Neuronal stem cell (in vitro differentiated cells): Measurements from ENCODE around the gene WDR76.

Experiments used
- DNase-seq: peaks from one replicate; pipeline ENCODE4 v3.0.0-alpha.2; 2013; ENCODE audit warnings: low spot score
- H2AFZ ChIP-seq: one replicate; pipeline ENCODE4 v1.6.1; 2013; ENCODE audit warnings: mild to moderate bottlenecking, low read length, inconsistent platforms
- H2AK5ac ChIP-seq: 2 replicates; pipeline ENCODE4 v1.6.1; 2013; ENCODE audit warnings: low read depth, mild to moderate bottlenecking, inconsistent platforms, low read length, moderate library complexity, mixed read lengths
- H2BK120ac ChIP-seq: 2 replicates; pipeline ENCODE4 v1.6.1; 2013; ENCODE audit warnings: low read depth, mild to moderate bottlenecking, inconsistent platforms, low read length, moderate library complexity, mixed read lengths
- H2BK12ac ChIP-seq: one replicate; pipeline ENCODE4 v1.6.1; 2013; ENCODE audit warnings: low read length, inconsistent platforms
- H2BK15ac ChIP-seq: 2 replicates; pipeline ENCODE4 v1.6.1; 2013; ENCODE audit warnings: mild to moderate bottlenecking, low read length, inconsistent platforms, mixed read lengths
- H2BK5ac ChIP-seq: one replicate; pipeline ENCODE4 v1.6.1; 2013; ENCODE audit warnings: inconsistent platforms, mild to moderate bottlenecking, low read length, moderate library complexity
- H3K14ac ChIP-seq: one replicate; pipeline ENCODE4 v1.6.1; 2013; ENCODE audit warnings: low read length, inconsistent platforms
- H3K18ac ChIP-seq: 2 replicates; pipeline ENCODE4 v1.6.1; 2013; ENCODE audit warnings: low read length, inconsistent platforms
- H3K23ac ChIP-seq: 2 replicates; pipeline ENCODE4 v1.6.1; 2013; ENCODE audit warnings: low read depth, mild to moderate bottlenecking, mixed read lengths, low read length, inconsistent platforms; ENCODE audit not compliant: poor library complexity
- H3K27ac ChIP-seq: replicated peaks from 3 replicates; pipeline ENCODE4 v1.5.1; 2013; ENCODE audit warnings: low read length, inconsistent platforms
- H3K27me3 ChIP-seq, 3 experiments: 2 replicates each; pipeline ENCODE4 v1.6.1; 2013; ENCODE audit warnings: low read length in 3 of 3, mild to moderate bottlenecking in 2 of 3, inconsistent platforms in 1 of 3, low read depth in 1 of 3, mixed read lengths in 1 of 3, moderate library complexity in 1 of 3; ENCODE audit not compliant: control insufficient read depth in 3 of 3, insufficient read depth in 3 of 3
- H3K36me3 ChIP-seq, 2 donors: replicated peaks in 1 of 2; 2 replicates each; pipeline ENCODE4 v1.6.1; 2013; ENCODE audit warnings: low read length in 2 of 2; ENCODE audit not compliant: control insufficient read depth in 2 of 2, insufficient read depth in 2 of 2
- H3K4ac ChIP-seq: 2 replicates; pipeline ENCODE4 v1.6.1; 2013; ENCODE audit warnings: inconsistent platforms, mild to moderate bottlenecking, low read length, moderate library complexity
- H3K4me1 ChIP-seq, 2 donors: 1 replicate in 1 of 2; 2 replicates in 1 of 2; pipeline ENCODE4 v1.6.1; 2013; ENCODE audit warnings: low read length in 2 of 2, low read depth in 1 of 2; ENCODE audit not compliant: control insufficient read depth in 2 of 2, insufficient read depth in 1 of 2
- H3K4me2 ChIP-seq: one replicate; pipeline ENCODE4 v1.6.1; 2013; ENCODE audit warnings: mild to moderate bottlenecking, low read length, inconsistent platforms; ENCODE audit not compliant: insufficient read depth, poor library complexity, severe bottlenecking
- H3K4me3 ChIP-seq, 2 donors: 2 replicates each; pipeline ENCODE4 v1.5.1; 2013; ENCODE audit warnings: low read length in 2 of 2, mild to moderate bottlenecking in 2 of 2, inconsistent platforms in 1 of 2, moderate library complexity in 1 of 2
- H3K79me1 ChIP-seq: one replicate; pipeline ENCODE4 v1.6.1; 2013; ENCODE audit warnings: low read depth, mild to moderate bottlenecking, inconsistent platforms, low read length, moderate library complexity
- H3K9ac ChIP-seq: one replicate; pipeline ENCODE4 v1.6.1; 2013; ENCODE audit warnings: mild to moderate bottlenecking, low read depth, low read length, inconsistent platforms; ENCODE audit not compliant: poor library complexity
- H3K9me3 ChIP-seq, 2 donors: replicated peaks in 1 of 2; 2 replicates each; pipeline versions ENCODE3 to v1.6.1; 2013; ENCODE audit warnings: low read length in 2 of 2, mild to moderate bottlenecking in 2 of 2, inconsistent platforms in 1 of 2, low read depth in 1 of 2, mixed read lengths in 1 of 2, moderate library complexity in 1 of 2; ENCODE audit not compliant: control insufficient read depth in 2 of 2, insufficient read depth in 1 of 2
- H4K8ac ChIP-seq: one replicate; pipeline ENCODE4 v1.6.1; 2013; ENCODE audit warnings: low read depth, mild to moderate bottlenecking, inconsistent platforms, low read length, moderate library complexity
- H4K91ac ChIP-seq: one replicate; pipeline ENCODE4 v1.6.1; 2013; ENCODE audit warnings: low read length, low read depth, mild to moderate bottlenecking, inconsistent platforms; ENCODE audit not compliant: poor library complexity
- WGBS, 2 donors: extraction: QIAGEN DNeasy Blood & Tissue Kit; methylation state at CpG; one replicate each; pipeline ENCODE4 v1.1.7; 2013; ENCODE audit warnings: missing lambda C conversion rate in 2 of 2, mixed read lengths in 1 of 2; ENCODE audit not compliant: insufficient read length in 2 of 2, insufficient replicate concordance in 1 of 2; ENCODE audit errors: extremely low coverage in 2 of 2; 5-methylcytosine and 5-hydroxymethylcytosine counted together

WDR76 gene

GRCh38 chr15:43881245-43881644 lies 54.4 kb downstream of the WDR76 start:
- no peak overlapping the region for H3K18ac ChIP-seq
- no peak overlapping the region for H2BK15ac ChIP-seq
- H3K36me3 ChIP-seq = peaks cover 0 to 49% of the 10 kb centered on the region in 2 donors
- H4K91ac ChIP-seq = no peak overlapping the region
- H3K4me2 ChIP-seq = no peak overlapping the region
- H2AK5ac ChIP-seq = no peak overlapping the region
- H3K9ac ChIP-seq = no peak overlapping the region
- H3K27ac ChIP-seq = peak overlapping the region; percentile 45
- DNase-seq = no peak
- H2BK5ac ChIP-seq = no peak overlapping the region
- no CpG with 5 or more reads among the region's 4 CpGs for WGBS, 2 donors
- H3K14ac ChIP-seq = no peak overlapping the region
- no peaks in the 10 kb centered on the region for H3K27me3 ChIP-seq
- H2BK120ac ChIP-seq = no peak overlapping the region
- H3K23ac ChIP-seq = no peak overlapping the region
- no peak overlapping the region for H2BK12ac ChIP-seq
- no peak overlapping the region for H4K8ac ChIP-seq
- peak overlapping the region; percentile 8 for H2AFZ ChIP-seq
- H3K4ac ChIP-seq = no peak overlapping the region
- peaks cover 9 to 12% of the 10 kb centered on the region in 2 donors for H3K4me1 ChIP-seq
- H3K4me3 ChIP-seq = no peak overlapping the region
- H3K9me3 ChIP-seq = no peaks in the 10 kb centered on the region
- no peaks in the 10 kb centered on the region for H3K79me1 ChIP-seq

DNA sequence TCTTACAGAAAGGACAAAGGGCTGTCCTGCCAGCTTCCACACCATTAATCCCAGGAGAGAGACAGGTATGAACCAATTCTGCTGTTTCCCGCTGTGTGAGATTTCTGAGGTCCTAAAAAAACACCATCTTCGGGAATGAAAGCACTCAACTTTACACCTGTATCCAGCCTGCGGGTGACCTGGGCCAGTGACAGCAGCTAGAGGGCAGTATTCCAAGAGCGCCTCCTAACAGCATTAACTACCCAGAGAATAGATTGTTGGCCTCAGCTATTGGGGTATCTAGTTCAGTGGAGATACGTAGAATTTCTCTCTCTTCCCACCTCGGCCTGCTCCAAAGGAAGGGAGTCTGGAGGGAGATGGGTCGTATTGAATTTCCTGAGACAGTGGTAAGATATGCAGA lies 55.1 kb downstream of the WDR76 start:
- H3K23ac ChIP-seq = no peak overlapping the region
- H2BK120ac ChIP-seq = no peak overlapping the region
- H3K9ac ChIP-seq = no peak overlapping the region
- no peak overlapping the region for H2AFZ ChIP-seq
- H4K91ac ChIP-seq = no peak overlapping the region
- DNase-seq = no peak
- H3K4me3 ChIP-seq = no peak overlapping the region
- no peak overlapping the region for H2AK5ac ChIP-seq
- H3K27me3 ChIP-seq = no peaks in the 10 kb centered on the region
- H2BK5ac ChIP-seq = no peak overlapping the region
- H3K18ac ChIP-seq = no peak overlapping the region
- H4K8ac ChIP-seq = no peak overlapping the region
- no peaks in the 10 kb centered on the region for H3K79me1 ChIP-seq
- H2BK15ac ChIP-seq = no peak overlapping the region
- H3K4ac ChIP-seq = no peak overlapping the region
- H3K4me2 ChIP-seq = no peak overlapping the region
- no peaks in the 10 kb centered on the region for H3K9me3 ChIP-seq
- peaks cover 3 to 42% of the 10 kb centered on the region in 2 donors for H3K36me3 ChIP-seq
- H3K14ac ChIP-seq = no peak overlapping the region
- no peak overlapping the region for H2BK12ac ChIP-seq
- H3K4me1 ChIP-seq = peaks cover 9 to 12% of the 10 kb centered on the region in 2 donors
- H3K27ac ChIP-seq = no peak overlapping the region
- WGBS, 2 donors = no CpG with 5 or more reads among the region's 7 CpGs

DNA sequence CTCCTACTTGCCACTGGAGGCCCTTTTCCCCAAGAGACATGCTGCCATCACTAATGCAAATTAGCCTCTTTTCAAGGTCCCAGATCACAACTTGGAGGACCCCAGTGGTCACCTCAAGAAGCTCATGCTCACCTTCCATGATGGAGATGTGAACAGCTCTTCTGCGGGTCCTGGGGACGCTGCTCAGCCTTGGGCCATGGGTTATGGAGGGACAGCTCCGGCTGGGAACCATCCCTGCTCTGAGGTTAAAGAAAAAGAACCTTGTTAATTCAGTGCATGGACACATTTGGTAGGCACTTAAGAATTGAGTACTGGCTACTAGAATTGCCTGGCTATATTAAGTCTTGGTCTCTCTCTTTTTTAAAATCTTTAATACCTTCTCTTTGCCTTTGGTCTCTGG lies 56.8 kb downstream of the WDR76 start:
- no peak overlapping the region for H2BK12ac ChIP-seq
- no peak for DNase-seq
- no peak overlapping the region for H2AK5ac ChIP-seq
- no peaks in the 10 kb centered on the region for H3K79me1 ChIP-seq
- no peak overlapping the region for H3K4ac ChIP-seq
- H2BK15ac ChIP-seq = no peak overlapping the region
- no peak overlapping the region for H3K4me2 ChIP-seq
- H2BK5ac ChIP-seq = no peak overlapping the region
- no peaks in the 10 kb centered on the region for H3K9me3 ChIP-seq
- H3K14ac ChIP-seq = no peak overlapping the region
- no peak overlapping the region for H3K23ac ChIP-seq
- WGBS, 2 donors = no CpG with 5 or more reads among the region's 3 CpGs
- H2AFZ ChIP-seq = no peak overlapping the region
- no peak overlapping the region for H4K8ac ChIP-seq
- no peak overlapping the region for H3K18ac ChIP-seq
- no peak overlapping the region for H3K9ac ChIP-seq
- no peak overlapping the region for H4K91ac ChIP-seq
- peaks cover 3 to 27% of the 10 kb centered on the region in 2 donors for H3K36me3 ChIP-seq
- H3K4me3 ChIP-seq = no peak overlapping the region
- no peak overlapping the region for H3K27ac ChIP-seq
- H2BK120ac ChIP-seq = no peak overlapping the region
- peaks cover 9 to 12% of the 10 kb centered on the region in 2 donors for H3K4me1 ChIP-seq
- H3K27me3 ChIP-seq = no peaks in the 10 kb centered on the region

DNA sequence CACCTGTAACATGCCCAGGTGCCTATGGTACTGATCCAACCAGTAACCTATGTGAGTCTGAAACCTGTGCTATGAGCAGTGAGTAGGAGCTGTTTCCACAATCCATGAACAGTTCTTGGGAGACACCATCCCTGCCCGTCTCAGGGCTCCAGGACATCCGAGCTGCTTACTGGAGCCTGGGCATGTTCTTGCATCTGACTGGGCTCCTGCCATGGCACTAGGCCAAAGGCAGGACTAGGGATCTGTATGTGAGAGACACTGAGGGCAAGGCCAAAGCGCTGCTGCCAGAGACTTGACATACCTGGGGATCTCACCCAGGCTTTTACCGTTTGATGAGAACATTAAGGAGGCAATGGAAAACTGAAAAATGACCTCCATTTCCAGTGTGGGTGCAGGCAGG lies 59.8 kb downstream of the WDR76 start:
- no peak overlapping the region for H3K4ac ChIP-seq
- no peak overlapping the region for H2AK5ac ChIP-seq
- WGBS, 2 donors = no CpG with 5 or more reads among the region's 4 CpGs
- H3K4me2 ChIP-seq = no peak overlapping the region
- no peaks in the 10 kb centered on the region for H3K9me3 ChIP-seq
- H3K4me1 ChIP-seq = no peaks in the 10 kb centered on the region
- H4K8ac ChIP-seq = no peak overlapping the region
- no peak overlapping the region for H4K91ac ChIP-seq
- peaks cover 2% of the 10 kb centered on the region for H3K79me1 ChIP-seq
- no peak for DNase-seq
- peaks cover 5 to 15% of the 10 kb centered on the region in 2 donors for H3K36me3 ChIP-seq
- no peak overlapping the region for H2BK120ac ChIP-seq
- no peak overlapping the region for H2AFZ ChIP-seq
- H3K27ac ChIP-seq = no peak overlapping the region
- no peak overlapping the region for H3K9ac ChIP-seq
- no peak overlapping the region for H2BK15ac ChIP-seq
- no peak overlapping the region for H3K14ac ChIP-seq
- no peaks in the 10 kb centered on the region for H3K27me3 ChIP-seq
- H2BK5ac ChIP-seq = no peak overlapping the region
- H3K18ac ChIP-seq = no peak overlapping the region
- H3K23ac ChIP-seq = no peak overlapping the region
- H3K4me3 ChIP-seq = no peak overlapping the region
- no peak overlapping the region for H2BK12ac ChIP-seq
